Omental fat pad (tissue), 4 donors: Measurements from ENCODE around the gene MRPL14. TPM values are rescaled to one million over a fixed set of nuclear protein-coding genes. Genes with fewer than 3 reads are reported as not detected.
A peak's percentile ranks its signal among the peaks of the same experiment; 100 is the strongest.

Experiments
- ATAC-seq: fragments of 150-250 bp; one replicate; pipeline ENCODE4 v1.9.1; 2016; ENCODE audit warnings: mild to moderate bottlenecking, moderate library complexity; ENCODE audit not compliant: low FRiP score
- DNase-seq: peaks from one replicate; pipeline ENCODE4 v3.0.0-alpha.2; 2019; ENCODE audit warnings: low spot score
- CTCF ChIP-seq, 3 donors: fragments of 450-650 bp; IDR thresholded peaks; one replicate each; pipeline ENCODE4 v1.5.1; 2016 to 2017; ENCODE audit warnings: antibody characterized with exemption in 3 of 3, mild to moderate bottlenecking in 3 of 3, moderate library complexity in 2 of 3
- total RNA-seq, 4 donors: library from RNA; depleted of rRNA; stranded (reverse); fragments of >200 nt; gene quantifications; one replicate each; pipeline ENCODE4 v1.1.0, GENCODE V29; 2016

The MRPL14 gene
- total RNA-seq, 4 donors from 2014 or later: 29.2 to 36.3 (median 35.5) TPM

DNA sequence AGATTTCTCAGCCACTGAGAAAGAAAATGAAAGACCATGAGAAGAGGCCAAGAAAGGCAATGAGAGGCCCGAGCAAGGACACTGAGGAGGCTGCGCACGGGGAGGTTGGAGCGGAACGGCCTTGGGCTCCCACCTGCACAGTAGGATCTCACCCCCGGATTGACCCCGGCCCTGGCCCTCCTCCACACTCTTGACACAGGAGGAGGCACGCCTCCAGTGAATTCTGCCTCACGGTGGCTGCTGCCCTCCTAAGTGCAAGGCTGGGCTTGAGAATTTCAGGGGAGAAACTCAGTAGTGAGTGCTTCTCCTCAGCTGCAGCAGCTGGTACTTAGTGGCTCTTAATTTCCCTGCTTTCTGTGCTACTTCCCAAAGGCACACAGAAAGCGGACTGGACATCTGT lies 18.0 kb downstream of the MRPL14 start:
- ATAC-seq: no peak
- TF ChIP-seq CTCF (IDR thresholded peaks at IDR 0.05): no peak
- no peak for DNase-seq

- DNase-seq (no peak), ATAC-seq (no peak)
- no peak for TF ChIP-seq CTCF (IDR thresholded peaks at IDR 0.05)
Observed at GRCh38 chr6:44108471-44108870, 18.8 kb downstream of the MRPL14 start.

GRCh38 chr6:44107017-44107416 lies 20.2 kb downstream of the MRPL14 start:
- no peak for TF ChIP-seq CTCF (IDR thresholded peaks at IDR 0.05)
- DNase-seq (no peak), ATAC-seq (no peak)

GRCh38 chr6:44105993-44106740 lies 21.1 kb downstream of the MRPL14 start:
- DNase-seq: no peak
- TF ChIP-seq CTCF (IDR thresholded peaks at IDR 0.05): no peak
- ATAC-seq: no peak

DNA sequence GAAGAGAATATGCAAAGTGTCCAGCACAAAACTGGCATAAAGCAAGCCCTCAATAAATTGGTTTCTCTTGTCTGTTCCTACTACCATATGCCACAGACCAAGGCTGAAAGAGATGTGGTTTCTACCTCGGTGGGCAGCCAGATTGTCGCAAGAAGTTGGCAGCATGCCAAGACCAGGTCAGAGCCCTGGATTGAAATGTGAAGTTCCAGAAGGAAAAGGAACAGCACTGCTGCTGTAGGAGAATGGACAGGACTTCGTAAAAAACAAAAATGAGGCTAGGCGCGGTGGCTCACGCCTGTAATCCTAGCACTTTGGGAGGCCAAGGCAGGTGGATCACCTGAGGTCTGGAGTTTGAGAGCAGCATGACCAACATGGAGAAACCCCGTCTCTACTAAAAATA lies 22.1 kb downstream of the MRPL14 start:
- no peak for DNase-seq
- ATAC-seq: no peak
- TF ChIP-seq CTCF (IDR thresholded peaks at IDR 0.05): no peak

DNA sequence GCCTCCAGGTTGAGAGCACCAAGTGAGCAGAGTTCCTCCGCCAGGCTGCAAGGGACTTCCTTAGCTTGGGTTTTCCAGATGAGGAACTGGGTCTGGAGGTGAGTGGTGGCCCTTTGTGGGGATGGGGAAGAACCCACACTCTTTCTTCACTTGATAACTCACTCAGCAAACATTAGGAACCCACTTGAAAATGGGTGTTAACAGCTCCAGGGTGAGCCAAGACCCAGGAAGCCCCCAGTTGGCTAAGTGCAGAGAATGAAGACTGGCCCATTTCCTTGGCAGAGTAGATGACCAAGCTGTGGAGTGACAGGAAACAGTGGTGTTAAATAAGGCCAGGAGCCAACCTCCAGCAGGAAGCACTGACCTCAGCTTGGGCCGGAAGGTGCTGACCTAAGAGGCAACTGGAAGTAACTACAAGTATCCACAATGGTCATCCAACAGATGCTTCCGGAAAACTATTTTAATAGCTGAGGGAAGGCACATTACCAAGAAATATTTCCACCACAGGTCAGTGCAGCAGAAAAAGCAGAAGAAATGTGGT lies 22.7 kb downstream of the MRPL14 start:
- DNase-seq: no peak
- TF ChIP-seq CTCF (IDR thresholded peaks at IDR 0.05): no peak
- ATAC-seq: peak; percentile 58

DNA sequence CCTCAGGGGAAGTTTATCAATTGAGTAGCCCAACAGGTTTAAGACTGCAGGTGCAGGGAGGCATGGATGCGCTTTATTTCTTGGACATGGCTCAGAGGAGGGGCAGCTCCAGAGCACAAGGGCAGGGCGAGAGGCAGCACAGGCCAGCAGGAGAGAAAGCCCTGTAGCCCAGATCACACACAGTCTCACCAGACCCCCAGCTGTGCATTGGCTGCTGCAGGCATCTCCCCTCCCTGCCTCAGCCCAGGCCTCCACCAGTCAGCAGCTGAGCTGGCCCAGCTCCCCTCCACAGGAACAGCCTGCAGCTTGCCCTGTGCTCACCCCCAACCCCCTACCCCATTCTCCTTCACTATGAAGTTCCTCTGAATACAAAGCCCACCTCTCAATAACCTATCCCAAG lies 24.7 kb downstream of the MRPL14 start:
- no peak for TF ChIP-seq CTCF (IDR thresholded peaks at IDR 0.05)
- DNase-seq (no peak), ATAC-seq (no peak)
